ENCODE results near the gene PAGE5. TPM values are rescaled to one million over a fixed set of nuclear protein-coding genes. Genes with fewer than 3 reads are reported as not detected.

PAGE5 gene
- total RNA-seq, 2 experiments from 2014 or later = not detected

DNA sequence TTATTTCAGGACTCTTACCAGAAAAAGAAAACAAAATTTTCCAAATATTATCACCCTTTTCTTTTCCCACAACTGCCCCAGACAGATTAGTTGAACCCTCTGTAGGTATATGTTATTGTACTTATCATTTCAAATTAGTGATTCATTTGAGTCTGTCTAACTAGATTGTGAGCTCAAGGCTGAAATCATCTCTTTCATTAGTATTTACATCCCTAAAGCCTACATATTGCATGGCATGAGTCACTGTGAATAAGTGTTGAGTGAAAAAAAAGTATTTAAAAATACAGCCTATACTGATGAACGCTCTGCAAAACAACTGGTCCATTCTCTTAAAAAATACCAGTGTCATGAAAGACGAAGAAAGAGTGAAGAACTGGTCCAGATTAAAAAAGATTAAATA, 40.7 kb downstream of the PAGE5 start:
- no peak for ATAC-seq
- CTCF ChIA-PET = no interaction called here
- no peak for DNase-seq

DNA sequence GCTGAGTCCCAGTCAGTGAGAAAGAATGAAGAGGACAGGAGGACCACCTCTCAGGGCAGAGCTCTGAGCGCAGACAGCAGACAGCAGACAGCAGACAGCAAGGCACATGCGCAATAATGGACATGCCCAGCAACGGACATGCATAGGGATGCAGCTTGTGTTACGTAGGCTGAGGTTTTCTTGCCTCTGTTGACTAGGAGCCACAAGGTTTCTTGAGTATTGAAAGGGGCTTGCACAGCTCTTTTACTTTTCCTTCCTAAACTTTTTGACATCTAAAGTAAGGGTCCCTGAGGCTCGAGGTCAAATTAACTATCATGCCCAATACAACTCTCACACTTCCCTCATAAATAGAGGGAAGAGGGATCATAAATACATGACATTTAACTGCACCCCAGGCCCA, 44.7 kb downstream of the PAGE5 start, which contains the start of gene PAGE3:
Gene PAGE3 (minus strand): TSS at position 101 of the 400 bp plus-strand sequence. CDS start 1,013 bp downstream, outside the sequence.
- intact Hi-C loops (cut with micrococcal nuclease) = no loop called here
- ChIA-PET POLR2A (no interaction called here), CTCF (no interaction called here)

More for the DNA sequence above, 40.7 kb downstream of the PAGE5 start:
- POLR2A ChIA-PET = no interaction called here
- intact Hi-C loops (cut with micrococcal nuclease) = no loop called here
- Mint-ChIP-seq H3K4me3 (no peak overlapping the region), H3K27ac (no peak overlapping the region), H3K9me3 (no peaks in the 10 kb centered on the region), H3K4me1 (ENCODE audit: low read depth) (no peaks in the 10 kb centered on the region), H3K36me3 (ENCODE audit: low read depth) (no peaks in the 10 kb centered on the region), H3K27me3 (no peaks in the 10 kb centered on the region)
- TF ChIP-seq, protein P1, sequence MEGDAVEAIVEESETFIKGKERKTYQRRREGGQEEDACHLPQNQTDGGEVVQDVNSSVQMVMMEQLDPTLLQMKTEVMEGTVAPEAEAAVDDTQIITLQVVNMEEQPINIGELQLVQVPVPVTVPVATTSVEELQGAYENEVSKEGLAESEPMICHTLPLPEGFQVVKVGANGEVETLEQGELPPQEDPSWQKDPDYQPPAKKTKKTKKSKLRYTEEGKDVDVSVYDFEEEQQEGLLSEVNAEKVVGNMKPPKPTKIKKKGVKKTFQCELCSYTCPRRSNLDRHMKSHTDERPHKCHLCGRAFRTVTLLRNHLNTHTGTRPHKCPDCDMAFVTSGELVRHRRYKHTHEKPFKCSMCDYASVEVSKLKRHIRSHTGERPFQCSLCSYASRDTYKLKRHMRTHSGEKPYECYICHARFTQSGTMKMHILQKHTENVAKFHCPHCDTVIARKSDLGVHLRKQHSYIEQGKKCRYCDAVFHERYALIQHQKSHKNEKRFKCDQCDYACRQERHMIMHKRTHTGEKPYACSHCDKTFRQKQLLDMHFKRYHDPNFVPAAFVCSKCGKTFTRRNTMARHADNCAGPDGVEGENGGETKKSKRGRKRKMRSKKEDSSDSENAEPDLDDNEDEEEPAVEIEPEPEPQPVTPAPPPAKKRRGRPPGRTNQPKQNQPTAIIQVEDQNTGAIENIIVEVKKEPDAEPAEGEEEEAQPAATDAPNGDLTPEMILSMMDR (IDR thresholded peaks at IDR 0.05) = no peak

More for the DNA sequence above, 44.7 kb downstream of the PAGE5 start, which contains the start of gene PAGE3:
- no peak within 1 kb of the TSS for H3K4me3 Mint-ChIP-seq
- TF ChIP-seq, protein P1 (IDR thresholded peaks at IDR 0.05) = no peak
- no peaks in the 10 kb centered on the region for H3K9me3 Mint-ChIP-seq
- H3K27ac Mint-ChIP-seq = no peak within 1 kb of the TSS
- DNase-seq (no peak), ATAC-seq (no peak)
- no peaks in the 10 kb centered on the region for H3K36me3 Mint-ChIP-seq (ENCODE audit: low read depth)
- no peaks in the 10 kb centered on the region for H3K4me1 Mint-ChIP-seq (ENCODE audit: low read depth)
- no peaks in the 10 kb centered on the region for H3K27me3 Mint-ChIP-seq

Other genes with a start within 250 kb of the PAGE5 start
- under 1 TPM; 0.60 to 0.92 TPM for gene PFKFB1, start 226.2 kb upstream of the PAGE5 start, total RNA-seq
- 10 to 100 TPM; 30.0 to 33.0 TPM for gene APEX2, start 220.0 kb upstream of the PAGE5 start, total RNA-seq
- not detected for gene ALAS2, start 189.4 kb upstream of the PAGE5 start, total RNA-seq
- under 1 TPM in 1 of 2 experiments, not detected in 1; 0.68 TPM for gene PAGE2B, start 145.3 kb upstream of the PAGE5 start, total RNA-seq
- not detected for gene PAGE2, start 131.3 kb upstream of the PAGE5 start, total RNA-seq
- gene PAGE3, start 44.6 kb downstream of the PAGE5 start, total RNA-seq = not detected
- 10 to 100 TPM; 16.4 to 17.0 TPM for gene MAGEH1, start 231.8 kb downstream of the PAGE5 start, total RNA-seq

Data from activated CD8-positive, alpha-beta T cell treated with anti-CD3 and anti-CD28 coated beads for 36 hours (primary cell).